ENCODE results near the gene CDC25B.
A peak's percentile ranks its signal among the peaks of the same experiment; 100 is the strongest.
"Not testable (repeated sequence)": the region's sequence is repeated elsewhere in the genome, so short reads cannot be mapped to it uniquely, and the experiment has no call there.

CDC25B gene

GRCh38 chr20:3784863-3785239, 11.3 kb upstream of the CDC25B start:
- 100% methylated on average over 4 of the region's 6 CpGs for WGBS (ENCODE audit: insufficient coverage, insufficient read length)
- peaks cover 4% of the 10 kb centered on the region for H3K4me1 ChIP-seq (ENCODE audit: control insufficient read depth, insufficient read depth, low read length)
- H3K4me3 ChIP-seq (ENCODE audit: low read length), result no peak overlapping the region

GRCh38 chr20:3785240-3786125, 10.6 kb upstream of the CDC25B start:
- Histone ChIP-seq H3K4me1 (ENCODE audit: control insufficient read depth, insufficient read depth, low read length) (peaks cover 4% of the 10 kb centered on the region), H3K9me3 (ENCODE audit: control insufficient read depth, insufficient read depth, low read length) (no peaks in the 10 kb centered on the region), H3K27me3 (ENCODE audit: control insufficient read depth, insufficient read depth, low read length) (no peaks in the 10 kb centered on the region), H3K36me3 (ENCODE audit: control insufficient read depth, insufficient read depth, low read length) (0 out of 2 replicates have a peak, but pooled peaks cover 3% of the 10 kb centered on the region), H3K4me3 (ENCODE audit: low read length) (peak overlapping the region; percentile 50; the same call in 1 of the 2 replicates), H3K27ac (ENCODE audit: low read length) (no peak overlapping the region)
- no CpG with 5 or more reads among the region's 79 CpGs for WGBS (ENCODE audit: insufficient coverage, insufficient read length)
- DNase-seq (ENCODE audit: low read depth, low spot score), result no peak

More at GRCh38 chr20:3784863-3785239, 11.3 kb upstream of the CDC25B start:
- Histone ChIP-seq H3K27me3 (ENCODE audit: control insufficient read depth, insufficient read depth, low read length) (no peaks in the 10 kb centered on the region), H3K27ac (ENCODE audit: low read length) (no peak overlapping the region), H3K9me3 (ENCODE audit: control insufficient read depth, insufficient read depth, low read length) (no peaks in the 10 kb centered on the region), H3K36me3 (ENCODE audit: control insufficient read depth, insufficient read depth, low read length) (0 out of 2 replicates have a peak, but pooled peaks cover 3% of the 10 kb centered on the region)
- no peak for DNase-seq (ENCODE audit: low read depth, low spot score)

DNA sequence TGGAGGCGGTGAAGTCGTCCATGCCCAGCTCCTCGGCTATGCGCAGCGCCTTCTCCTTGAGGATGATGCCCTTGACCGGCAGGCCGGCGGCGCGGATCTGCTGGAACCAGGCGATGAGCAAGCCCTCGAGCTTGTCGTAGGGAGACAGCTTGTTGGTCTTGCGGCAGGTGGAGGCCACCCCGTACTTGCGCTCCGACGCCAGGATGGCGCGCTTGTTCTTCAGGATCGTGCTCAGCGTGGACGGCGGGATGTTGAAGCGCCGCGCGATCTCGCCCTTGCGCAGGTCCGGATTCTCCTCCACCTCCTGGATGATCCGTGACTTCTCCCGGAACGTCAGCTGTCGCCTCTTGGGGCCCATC, 10.0 kb upstream of the CDC25B start:
- Histone ChIP-seq H3K36me3 (ENCODE audit: control insufficient read depth, insufficient read depth, low read length) (0 out of 2 replicates have a peak, but pooled peaks cover 3% of the 10 kb centered on the region), H3K27me3 (ENCODE audit: control insufficient read depth, insufficient read depth, low read length) (no peaks in the 10 kb centered on the region), H3K4me1 (ENCODE audit: control insufficient read depth, insufficient read depth, low read length) (peaks cover 4% of the 10 kb centered on the region), H3K27ac (ENCODE audit: low read length) (no peak overlapping the region), H3K9me3 (ENCODE audit: control insufficient read depth, insufficient read depth, low read length) (no peaks in the 10 kb centered on the region), H3K4me3 (ENCODE audit: low read length) (peak overlapping the region; percentile 50; the same call in 1 of the 2 replicates)
- WGBS (ENCODE audit: insufficient coverage, insufficient read length), result no CpG with 5 or more reads among the region's 35 CpGs
- no peak for DNase-seq (ENCODE audit: low read depth, low spot score)

GRCh38 chr20:3786665-3787323, 9.3 kb upstream of the CDC25B start, which contains the start of gene CENPB:
Gene CENPB (minus strand): TSS chr20:3786740. CDS start chr20:3786483, 257 bp downstream.
- Histone ChIP-seq H3K36me3 (ENCODE audit: control insufficient read depth, insufficient read depth, low read length) (0 out of 2 replicates have a peak, but pooled peaks cover 3% of the 10 kb centered on the region), H3K27ac (ENCODE audit: low read length) (no peak within 1 kb of the TSS), H3K4me3 (ENCODE audit: low read length) (peak within 1 kb of the TSS; percentile 50; the same call in 1 of the 2 replicates), H3K27me3 (ENCODE audit: control insufficient read depth, insufficient read depth, low read length) (no peaks in the 10 kb centered on the region; the same call in 1 of the 2 replicates), H3K4me1 (ENCODE audit: control insufficient read depth, insufficient read depth, low read length) (peaks cover 4% of the 10 kb centered on the region), H3K9me3 (ENCODE audit: control insufficient read depth, insufficient read depth, low read length) (no peaks in the 10 kb centered on the region)
- no peak for DNase-seq (ENCODE audit: low read depth, low spot score)
- no CpG with 5 or more reads among the region's 70 CpGs for WGBS (ENCODE audit: insufficient coverage, insufficient read length)

DNA sequence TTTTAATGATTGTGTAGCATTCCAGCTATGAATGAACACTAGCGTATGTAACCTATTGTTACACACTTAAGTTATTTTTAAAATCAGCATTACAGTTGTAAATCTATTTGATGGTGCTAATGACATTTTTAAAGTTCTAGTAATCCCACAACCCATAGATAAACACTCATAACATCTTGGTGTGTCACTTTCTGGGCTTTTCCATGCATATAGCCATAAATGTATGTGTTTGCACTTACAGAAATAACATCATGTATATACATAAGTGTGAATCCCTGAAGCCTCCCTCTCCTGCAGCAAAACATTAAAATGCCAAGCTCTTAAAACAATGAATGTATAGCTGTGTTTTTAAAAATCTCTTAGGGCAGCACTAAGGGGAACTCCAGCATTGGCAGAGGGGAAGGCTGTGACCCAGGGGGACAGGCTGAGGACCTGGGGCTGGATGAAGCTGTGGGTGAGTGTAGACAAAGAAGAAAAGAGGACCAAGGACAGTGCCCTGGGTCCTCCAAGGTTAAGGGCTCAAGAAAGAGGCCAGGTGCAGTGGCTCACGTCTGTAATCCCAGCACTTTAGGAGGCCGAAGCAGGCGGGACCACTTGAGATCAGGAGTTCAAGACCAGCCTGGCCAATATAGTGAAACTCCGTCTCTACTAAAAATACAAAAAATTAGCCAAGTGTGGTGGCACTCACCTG, 8.6 kb upstream of the CDC25B start:
- Histone ChIP-seq H3K4me1 (ENCODE audit: control insufficient read depth, insufficient read depth, low read length) (peaks cover 4% of the 10 kb centered on the region), H3K9me3 (ENCODE audit: control insufficient read depth, insufficient read depth, low read length) (no peaks in the 10 kb centered on the region), H3K36me3 (ENCODE audit: control insufficient read depth, insufficient read depth, low read length) (0 out of 2 replicates have a peak, but pooled peaks cover 3% of the 10 kb centered on the region), H3K27me3 (ENCODE audit: control insufficient read depth, insufficient read depth, low read length) (no peaks in the 10 kb centered on the region; the same call in 1 of the 2 replicates), H3K4me3 (ENCODE audit: low read length) (no peak overlapping the region), H3K27ac (ENCODE audit: low read length) (no peak overlapping the region)
- DNase-seq (ENCODE audit: low read depth, low spot score), result no peak
- no CpG with 5 or more reads among the region's 5 CpGs for WGBS (ENCODE audit: insufficient coverage, insufficient read length)

GRCh38 chr20:3788685-3789155, 7.4 kb upstream of the CDC25B start:
- H3K27me3 ChIP-seq (ENCODE audit: control insufficient read depth, insufficient read depth, low read length), result no peaks in the 10 kb centered on the region; the same call in 1 of the 2 replicates
- no peaks in the 10 kb centered on the region for H3K9me3 ChIP-seq (ENCODE audit: control insufficient read depth, insufficient read depth, low read length)
- no peak overlapping the region for H3K4me3 ChIP-seq (ENCODE audit: low read length)
- H3K36me3 ChIP-seq (ENCODE audit: control insufficient read depth, insufficient read depth, low read length), result 0 out of 2 replicates have a peak, but pooled peaks cover 3% of the 10 kb centered on the region
- no CpG with 5 or more reads among the region's 4 CpGs for WGBS (ENCODE audit: insufficient coverage, insufficient read length)
- no peak for DNase-seq (ENCODE audit: low read depth, low spot score)
- peaks cover 4% of the 10 kb centered on the region for H3K4me1 ChIP-seq (ENCODE audit: control insufficient read depth, insufficient read depth, low read length)
- H3K27ac ChIP-seq (ENCODE audit: low read length), result no peak overlapping the region

GRCh38 chr20:3789201-3789600, 6.9 kb upstream of the CDC25B start:
- DNase-seq (ENCODE audit: low read depth, low spot score); H3K27ac ChIP-seq (ENCODE audit: low read length); H3K27me3 ChIP-seq (ENCODE audit: control insufficient read depth, insufficient read depth, low read length); H3K4me1 ChIP-seq (ENCODE audit: control insufficient read depth, insufficient read depth, low read length); H3K36me3 ChIP-seq (ENCODE audit: control insufficient read depth, insufficient read depth, low read length); H3K4me3 ChIP-seq (ENCODE audit: low read length); H3K9me3 ChIP-seq (ENCODE audit: control insufficient read depth, insufficient read depth, low read length): not testable (repeated sequence)
- no CpG with 5 or more reads among the region's 4 CpGs for WGBS (ENCODE audit: insufficient coverage, insufficient read length)

GRCh38 chr20:3794168-3794567, 1.9 kb upstream of the CDC25B start:
- not testable (repeated sequence) for H3K27ac ChIP-seq (ENCODE audit: low read length); H3K27me3 ChIP-seq (ENCODE audit: control insufficient read depth, insufficient read depth, low read length); H3K4me3 ChIP-seq (ENCODE audit: low read length); DNase-seq (ENCODE audit: low read depth, low spot score); H3K4me1 ChIP-seq (ENCODE audit: control insufficient read depth, insufficient read depth, low read length); H3K9me3 ChIP-seq (ENCODE audit: control insufficient read depth, insufficient read depth, low read length); H3K36me3 ChIP-seq (ENCODE audit: control insufficient read depth, insufficient read depth, low read length)
- no CpG with 5 or more reads among the region's 3 CpGs for WGBS (ENCODE audit: insufficient coverage, insufficient read length)

GRCh38 chr20:3794701-3795420, 1.2 kb upstream of the CDC25B start:
- Histone ChIP-seq H3K4me1 (ENCODE audit: control insufficient read depth, insufficient read depth, low read length) (peaks cover 9% of the 10 kb centered on the region), H3K27me3 (ENCODE audit: control insufficient read depth, insufficient read depth, low read length) (no peaks in the 10 kb centered on the region; the same call in 1 of the 2 replicates)
- WGBS (ENCODE audit: insufficient coverage, insufficient read length), result no CpG with 5 or more reads among the region's 25 CpGs

More at GRCh38 chr20:3794701-3795420, 1.2 kb upstream of the CDC25B start:
- Histone ChIP-seq H3K4me3 (ENCODE audit: low read length) (no peak overlapping the region; the same call in 1 of the 2 replicates), H3K9me3 (ENCODE audit: control insufficient read depth, insufficient read depth, low read length) (no peaks in the 10 kb centered on the region), H3K27ac (ENCODE audit: low read length) (no peak overlapping the region), H3K36me3 (ENCODE audit: control insufficient read depth, insufficient read depth, low read length) (no peaks in the 10 kb centered on the region)
- no peak for DNase-seq (ENCODE audit: low read depth, low spot score)
